Stimulated activated CD8-positive, alpha-beta memory T cell treated with anti-CD3 and anti-CD28 coated beads, Interleukin-15, amount 100 ng/mL, for 1 hour (primary cell): ENCODE measurements around the gene SHC2.

Experiments
- DNase-seq: peaks from one replicate; pipeline ENCODE4 v3.0.0-alpha.2; 2020; ENCODE audit warnings: low read depth

SHC2 gene

GRCh38 chr19:371501-372168, 89.2 kb downstream of the SHC2 start:
- no peak for DNase-seq

DNA sequence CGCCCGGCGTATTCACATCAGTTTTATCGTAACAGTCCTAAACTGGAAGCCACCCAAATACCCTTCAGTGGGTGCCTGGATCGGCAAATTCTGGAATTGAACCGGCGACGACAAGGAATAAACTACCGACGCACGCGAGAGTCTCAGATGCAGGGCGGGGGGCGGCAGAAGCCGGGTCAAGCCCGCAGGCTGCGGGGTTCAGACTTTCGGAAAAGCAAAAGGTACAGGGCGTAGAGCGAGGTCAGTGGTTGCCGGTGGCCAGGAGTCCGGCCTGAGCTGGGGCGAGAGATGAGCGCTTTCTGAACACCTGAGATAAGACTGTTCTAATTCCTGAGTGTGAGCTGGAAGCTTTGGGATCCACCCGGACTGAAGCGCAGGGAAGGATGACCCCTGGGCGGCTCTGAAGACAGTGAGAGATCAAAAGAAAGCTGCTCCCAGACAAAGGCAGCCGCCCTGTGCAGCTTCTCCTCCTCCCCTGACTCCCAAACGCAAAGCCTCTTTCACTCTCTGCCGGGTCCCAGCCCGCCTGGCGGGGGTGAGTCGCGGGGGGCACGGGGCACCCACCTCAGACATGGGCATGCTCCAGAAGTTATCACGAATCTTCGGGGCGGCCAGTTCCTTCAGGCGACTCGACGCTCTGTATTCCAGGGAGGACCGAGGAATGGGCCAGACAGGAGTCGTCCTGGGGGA, 90.0 kb downstream of the SHC2 start:
- DNase-seq: no peak

GRCh38 chr19:369876-370275, 91.0 kb downstream of the SHC2 start:
- DNase-seq: no peak

DNA sequence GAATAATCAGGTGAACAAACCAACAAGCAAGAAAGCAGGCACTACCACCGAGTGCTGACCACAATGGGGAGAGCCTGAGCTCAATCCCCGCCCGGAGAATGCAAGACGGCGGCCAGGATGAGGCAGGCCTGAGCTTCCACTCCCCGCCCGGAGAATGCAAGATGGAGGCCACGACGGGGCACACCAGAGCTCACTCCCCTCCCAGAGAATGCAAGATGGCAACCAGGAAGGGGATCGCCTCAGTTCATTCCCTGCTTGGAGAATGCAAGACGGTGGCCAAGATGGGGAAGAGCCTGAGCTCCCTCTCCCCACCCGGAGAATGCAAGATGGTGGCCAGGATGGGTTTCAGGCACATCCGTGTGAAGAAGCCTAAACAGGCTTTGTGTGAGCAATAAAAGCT, 91.6 kb downstream of the SHC2 start:
- DNase-seq: no peak

DNA sequence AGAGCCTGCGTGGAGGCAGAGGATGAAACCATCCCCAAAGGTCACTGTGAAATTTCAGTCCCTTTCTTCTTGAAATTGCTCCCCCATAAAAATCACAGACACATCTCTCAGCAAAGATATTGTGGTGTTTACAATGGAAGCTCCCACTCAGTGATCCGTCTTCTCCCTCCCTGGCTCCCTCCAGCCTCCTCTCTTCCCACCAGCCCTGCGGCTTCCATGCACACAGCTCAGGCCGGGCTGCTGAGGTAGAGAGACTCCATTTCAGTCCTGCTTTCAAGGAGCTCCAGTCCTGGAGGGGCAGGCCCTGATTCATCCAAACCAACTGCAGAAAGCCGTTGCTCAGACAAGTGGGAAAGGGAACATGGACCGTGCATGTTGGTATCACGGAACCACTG, 92.2 kb downstream of the SHC2 start:
- no peak for DNase-seq

GRCh38 chr19:367963-368629, 92.7 kb downstream of the SHC2 start:
- no peak for DNase-seq

DNA sequence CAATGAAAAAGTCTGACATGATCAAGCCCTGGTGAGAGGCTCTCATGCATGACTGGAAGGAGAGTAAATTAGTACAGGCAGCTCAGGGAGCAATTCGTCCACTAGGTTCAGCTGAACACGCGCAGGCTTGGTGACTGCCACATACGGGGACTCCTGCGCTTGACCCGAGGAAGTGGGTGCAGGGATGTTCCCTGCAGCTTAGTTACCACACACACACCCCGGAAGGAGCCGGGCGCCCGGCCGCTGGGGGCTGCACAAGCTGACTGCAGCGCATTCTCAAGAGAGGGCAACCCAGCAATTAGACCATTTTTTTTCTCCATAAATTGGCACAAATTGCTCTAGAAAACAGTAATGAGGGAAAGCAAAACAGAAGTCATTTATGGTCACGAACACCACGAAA, 93.3 kb downstream of the SHC2 start:
- DNase-seq: no peak

- DNase-seq: no peak
These were observed 93.9 kb downstream of the SHC2 start for GRCh38 chr19:366951-367350.
